Testis (tissue), 3 donors: Measurements from ENCODE around the gene BTBD1. TPM values are rescaled to one million over a fixed set of nuclear protein-coding genes. Genes with fewer than 3 reads are reported as not detected.

ENCODE experiments used
- microRNA-seq, 2 donors: library from miRNA; unstranded; fragments of <30 nt; microRNA quantifications; one replicate each; pipeline ENCODE4, GENCODE V29; 2016; ENCODE audit warnings: borderline number of aligned reads in 2 of 2, borderline replicate concordance in 1 of 2
- polyA plus RNA-seq: library from polyadenylated mRNA; stranded (reverse); fragments of 350-450 nt; fragmentation: Illumina TruSeq; extraction: RNeasy Lipid Tissue Mini Kit (QIAGEN cat#74804); gene quantifications from one replicate; pipeline ENCODE4 v1.2.3, GENCODE V29; 2014; ENCODE audit warnings: low read depth, low replicate concordance; ENCODE audit not compliant: insufficient read depth
- small RNA-seq, 2 donors: library from RNA; depleted of rRNA; stranded (forward); fragments of <200 nt; gene quantifications; one replicate each; pipeline ENCODE3, GENCODE V24; 2016
- total RNA-seq, 2 donors: library from RNA; depleted of rRNA; stranded (reverse); fragments of >200 nt; gene quantifications; one replicate each; pipeline ENCODE4 v1.2.3, GENCODE V29; 2016

Gene BTBD1
- total and polyA plus RNA-seq, 3 donors from 2014 or later: 94.6 to 118 (median 104) TPM

Small RNA genes lying within 50 kb of the gene (microRNA-seq; reads per million reads assigned to microRNA genes)
- gene MIR4515: 0 to 1.4 reads per million in 2 donors

Small RNA genes lying within 50 kb of the gene (small RNA-seq; reads per million reads assigned to genes)
- 0 reads per million in 2 donors for gene MIR4515

Other genes with a start within 250 kb of the BTBD1 start
- gene HOMER2, start 114.5 kb downstream of the BTBD1 start, total RNA-seq: 10 to 100 TPM; 38.5 to 40.5 TPM
- 18.7 TPM for gene HOMER2, start 114.5 kb downstream of the BTBD1 start, polyA plus RNA-seq
- gene RAMAC, start 81.0 kb downstream of the BTBD1 start, total RNA-seq: 10 to 100 TPM; 21.2 to 26.9 TPM
- 33.5 TPM for gene RAMAC, start 81.0 kb downstream of the BTBD1 start, polyA plus RNA-seq
- 10 to 100 TPM; 22.8 to 24.7 TPM for gene C15orf40, start 55.6 kb downstream of the BTBD1 start, total RNA-seq
- gene C15orf40, start 55.6 kb downstream of the BTBD1 start, polyA plus RNA-seq: 55.2 TPM
- 1 to 10 TPM; 3.0 to 5.0 TPM for gene TM6SF1, start 40.4 kb upstream of the BTBD1 start, total RNA-seq
- 9.7 TPM for gene TM6SF1, start 40.4 kb upstream of the BTBD1 start, polyA plus RNA-seq
- 10 to 100 TPM; 87.1 to 94.6 TPM for gene HDGFL3, start 140.6 kb upstream of the BTBD1 start, total RNA-seq
- 130 TPM for gene HDGFL3, start 140.6 kb upstream of the BTBD1 start, polyA plus RNA-seq
- 10 to 100 TPM; 26.2 to 32.7 TPM for gene BNC1, start 217.4 kb upstream of the BTBD1 start, total RNA-seq
- gene BNC1, start 217.4 kb upstream of the BTBD1 start, polyA plus RNA-seq: 75.4 TPM